Activated CD4-positive, alpha-beta T cell treated with anti-CD3 and anti-CD28 coated beads, Interleukin-2, amount 50 U/mL, for 16 hours (primary cell): Measurements from ENCODE around the gene EPC1.
"Not testable (repeated sequence)": the region's sequence is repeated elsewhere in the genome, so short reads cannot be mapped to it uniquely, and the experiment has no call there.

Experiments
- DNase-seq: peaks from one replicate; pipeline ENCODE4 v3.0.0-alpha.2; 2020

Gene EPC1

GRCh38 chr10:32268788-32269187 lies 78.2 kb downstream of the EPC1 start:
- no peak for DNase-seq

GRCh38 chr10:32266979-32267378 lies 80.0 kb downstream of the EPC1 start:
- no peak for DNase-seq

GRCh38 chr10:32266566-32266965 lies 80.4 kb downstream of the EPC1 start:
- no peak for DNase-seq

- no peak for DNase-seq
These were observed 81.2 kb downstream of the EPC1 start for GRCh38 chr10:32265756-32266155.

GRCh38 chr10:32263300-32263699 lies 83.7 kb downstream of the EPC1 start:
- DNase-seq: no peak

- DNase-seq: no peak
These were observed 87.4 kb downstream of the EPC1 start for GRCh38 chr10:32259551-32259950.

GRCh38 chr10:32256613-32257437 lies 90.1 kb downstream of the EPC1 start:
- DNase-seq: peak; percentile 74

- no peak for DNase-seq
These were observed 93.1 kb downstream of the EPC1 start for GRCh38 chr10:32253821-32254220.

GRCh38 chr10:32253276-32253675 lies 93.7 kb downstream of the EPC1 start:
- DNase-seq: peak; percentile 34

GRCh38 chr10:32250489-32250888 lies 96.5 kb downstream of the EPC1 start:
- DNase-seq: peak; percentile 46

GRCh38 chr10:32246685-32247084 lies 100.3 kb downstream of the EPC1 start:
- no peak for DNase-seq

GRCh38 chr10:32245760-32246159 lies 101.2 kb downstream of the EPC1 start:
- DNase-seq: no peak

GRCh38 chr10:32244421-32245207 lies 102.3 kb downstream of the EPC1 start:
- DNase-seq: peak; percentile 95

GRCh38 chr10:32244011-32244410 lies 102.9 kb downstream of the EPC1 start:
- DNase-seq: no peak

GRCh38 chr10:32241946-32242345 lies 105.0 kb downstream of the EPC1 start:
- no peak for DNase-seq

GRCh38 chr10:32240471-32240870 lies 106.5 kb downstream of the EPC1 start:
- no peak for DNase-seq

GRCh38 chr10:32239769-32240168 lies 107.2 kb downstream of the EPC1 start:
- no peak for DNase-seq

- DNase-seq: no peak
These were observed 109.2 kb downstream of the EPC1 start for GRCh38 chr10:32237644-32238345.

- DNase-seq: no peak
These were observed 112.5 kb downstream of the EPC1 start for GRCh38 chr10:32234471-32234870.

- not testable (repeated sequence) for DNase-seq
These were observed 113.6 kb downstream of the EPC1 start for GRCh38 chr10:32233375-32233774.

- no peak for DNase-seq
These were observed 114.6 kb downstream of the EPC1 start for GRCh38 chr10:32232378-32232777.

GRCh38 chr10:32229788-32230187 lies 117.2 kb downstream of the EPC1 start:
- not testable (repeated sequence) for DNase-seq

GRCh38 chr10:32229170-32229569 lies 117.8 kb downstream of the EPC1 start:
- no peak for DNase-seq

GRCh38 chr10:32227802-32228201 lies 119.2 kb downstream of the EPC1 start:
- DNase-seq: no peak
